Activated T-cell treated with anti-CD3 and anti-CD28 coated beads for 1 hour (primary cell): ENCODE results near the gene SH3PXD2A.
"Not testable (repeated sequence)": the region's sequence is repeated elsewhere in the genome, so short reads cannot be mapped to it uniquely, and the experiment has no call there.

Experiments used
- DNase-seq: peaks from one replicate; pipeline ENCODE4 v3.0.0-alpha.2; 2020; ENCODE audit warnings: low read depth

Gene SH3PXD2A

GRCh38 chr10:103791858-103792257 is 63.5 kb downstream of the SH3PXD2A start:
- DNase-seq = no peak

- DNase-seq = no peak
Measured at GRCh38 chr10:103791291-103791690, 64.1 kb downstream of the SH3PXD2A start.

DNA sequence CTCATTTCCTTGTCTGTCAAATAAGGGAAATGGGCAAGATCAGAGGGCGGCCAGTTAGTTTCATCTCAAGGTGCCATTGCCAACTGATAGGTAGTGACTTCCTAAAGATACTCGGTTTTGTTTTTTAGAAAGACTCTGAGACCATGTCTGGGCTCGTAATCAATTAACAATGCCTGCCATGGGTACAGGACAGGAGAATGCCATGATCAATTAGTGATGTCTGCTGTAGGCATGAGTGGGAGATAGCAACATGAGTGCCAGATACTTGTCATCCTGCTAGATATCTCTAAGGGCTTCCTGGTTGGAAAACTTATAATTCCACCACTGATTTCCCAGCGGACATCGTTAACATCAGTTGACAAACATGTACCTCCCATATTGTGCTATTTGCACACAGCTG is 64.8 kb downstream of the SH3PXD2A start:
- no peak for DNase-seq

GRCh38 chr10:103789771-103790201 is 65.6 kb downstream of the SH3PXD2A start:
- DNase-seq = no peak

- no peak for DNase-seq
Measured at GRCh38 chr10:103789161-103789560, 66.2 kb downstream of the SH3PXD2A start.

GRCh38 chr10:103787331-103787730 is 68.0 kb downstream of the SH3PXD2A start:
- DNase-seq = no peak

DNA sequence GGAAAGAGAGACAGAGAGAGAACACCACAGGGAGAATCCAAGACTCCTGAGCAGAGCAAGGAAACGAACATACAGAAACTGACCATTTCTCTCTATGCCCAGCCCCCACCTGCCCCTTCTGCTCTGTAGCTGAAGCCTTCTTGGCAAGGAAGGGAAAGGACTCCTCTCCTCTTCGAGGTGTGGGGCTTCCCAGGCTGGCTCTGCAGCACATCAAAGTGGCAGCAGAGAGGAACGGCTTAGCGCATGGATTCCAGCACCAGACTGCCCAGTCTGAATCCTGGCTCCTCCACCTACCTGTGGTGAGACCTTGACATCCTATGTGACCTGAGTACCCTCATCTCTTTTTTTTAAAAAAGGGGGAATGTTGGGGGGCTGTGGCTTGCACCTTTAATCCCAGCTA is 69.4 kb downstream of the SH3PXD2A start:
- DNase-seq = no peak

- DNase-seq = no peak
Measured at GRCh38 chr10:103784723-103785418, 70.5 kb downstream of the SH3PXD2A start.

DNA sequence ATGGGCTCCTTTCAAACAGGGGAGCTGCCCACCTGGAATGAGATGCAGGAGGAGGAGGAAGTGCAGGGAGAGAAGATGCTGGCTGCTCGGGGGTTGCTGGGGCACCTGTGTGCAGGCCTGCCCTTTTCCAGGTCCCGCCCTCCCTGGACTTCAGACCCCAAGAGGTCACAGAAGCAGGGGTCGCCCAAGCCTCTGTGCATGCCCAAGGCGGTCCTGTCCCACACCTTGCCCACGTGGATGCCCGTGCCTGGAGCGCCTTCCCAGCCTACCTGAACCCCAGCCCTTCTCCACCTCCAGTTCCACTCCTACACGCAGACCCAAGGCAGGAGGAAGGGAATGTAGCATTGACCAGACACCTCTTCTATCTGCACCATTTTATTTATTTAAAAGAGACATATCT is 71.3 kb downstream of the SH3PXD2A start:
- DNase-seq = no peak

DNA sequence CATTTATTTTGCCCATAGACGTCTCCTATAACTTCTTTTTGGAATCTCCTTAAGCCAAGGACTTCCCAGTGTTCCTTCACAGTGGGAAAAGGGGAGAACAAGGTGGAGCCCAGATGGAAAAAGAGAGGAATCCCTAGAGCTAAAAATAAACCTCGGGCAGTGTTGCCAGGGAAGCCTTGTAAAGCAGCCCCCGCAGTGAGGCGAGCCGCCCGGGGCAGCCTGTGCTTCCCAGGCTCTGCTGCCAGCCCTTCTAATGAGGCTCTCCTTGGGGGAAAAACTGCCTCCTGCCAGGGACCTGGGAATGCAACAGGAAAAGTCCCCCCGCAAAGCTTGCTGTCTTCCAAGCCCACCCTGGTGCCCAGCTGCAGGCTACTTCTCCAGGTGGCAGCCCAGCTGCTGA is 71.7 kb downstream of the SH3PXD2A start:
- DNase-seq = no peak

DNA sequence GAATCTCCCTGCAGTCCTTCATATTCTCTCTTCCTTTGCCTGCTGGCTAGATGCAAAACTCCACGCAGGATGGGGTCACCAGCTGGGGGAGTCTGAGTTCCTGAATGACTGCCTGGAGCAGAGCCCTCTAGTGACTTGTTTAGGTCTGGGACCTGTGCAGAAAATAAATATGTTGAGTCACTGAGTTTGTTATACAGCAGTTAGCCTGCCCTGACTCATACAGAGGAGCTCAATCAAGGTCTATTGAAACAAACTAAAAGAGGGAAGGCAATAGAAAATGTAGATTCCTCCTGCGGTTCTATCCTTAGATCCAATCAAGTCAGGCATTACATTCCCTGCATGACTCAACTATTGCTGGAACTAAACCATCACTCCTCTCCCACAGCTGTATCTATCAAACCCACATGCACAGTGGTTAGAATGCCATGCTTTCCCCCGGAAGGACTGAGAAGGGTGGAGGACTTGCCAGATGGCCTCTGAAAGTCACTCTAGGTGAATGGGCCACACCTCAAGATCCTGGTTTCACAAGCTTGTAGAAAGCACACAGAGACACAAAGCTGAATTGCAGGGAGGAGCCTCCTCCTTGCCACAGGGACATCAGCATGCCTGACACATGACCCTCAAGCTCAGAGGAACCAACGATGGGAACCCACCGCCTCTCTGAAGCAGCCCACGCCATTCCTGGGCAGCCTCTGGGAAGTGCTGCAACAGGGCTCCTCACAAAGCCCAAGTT is 73.9 kb downstream of the SH3PXD2A start:
- no peak for DNase-seq

- DNase-seq = no peak
Measured at GRCh38 chr10:103780242-103781149, 74.9 kb downstream of the SH3PXD2A start.

DNA sequence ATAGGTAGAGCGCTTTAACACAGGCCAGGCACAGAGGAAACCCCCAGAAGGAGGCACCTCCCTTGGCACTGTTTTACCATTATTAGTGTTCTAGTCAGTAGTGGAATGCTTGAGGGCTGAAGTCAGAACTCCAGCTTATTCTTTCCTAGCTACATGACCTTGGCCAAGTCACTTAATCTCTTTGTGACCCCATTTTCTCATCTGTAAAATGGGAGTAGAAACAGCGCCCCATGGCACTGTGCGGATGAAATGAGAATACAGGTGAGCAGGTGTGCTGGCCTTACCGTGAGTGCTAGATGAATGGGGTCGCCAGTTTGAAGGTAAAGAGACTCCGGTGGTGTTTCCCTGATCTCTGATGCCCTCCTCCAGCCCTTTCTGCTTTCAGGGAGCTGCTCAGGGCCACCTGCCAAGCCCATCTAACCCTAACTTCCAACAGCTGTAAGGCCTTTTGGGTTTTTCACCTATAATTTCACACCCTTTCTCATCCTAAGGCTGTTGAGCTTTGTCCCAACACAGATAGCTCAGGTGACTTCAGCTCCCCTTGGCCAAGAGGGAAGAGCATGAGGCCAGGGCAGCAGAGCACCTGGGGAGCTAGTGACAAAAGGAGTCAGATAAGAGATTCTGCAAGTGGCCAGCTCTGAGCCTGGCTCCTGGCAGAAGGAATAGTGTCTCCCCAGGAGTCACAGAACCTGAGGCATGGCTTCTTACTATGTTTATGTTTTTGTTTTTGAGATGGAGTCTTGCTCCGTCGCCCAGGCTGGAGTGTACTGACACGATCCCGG is 76.8 kb downstream of the SH3PXD2A start:
- no peak for DNase-seq

GRCh38 chr10:103776878-103777591 is 78.3 kb downstream of the SH3PXD2A start:
- DNase-seq = no peak

GRCh38 chr10:103775776-103776175 is 79.6 kb downstream of the SH3PXD2A start:
- no peak for DNase-seq

- not testable (repeated sequence) for DNase-seq
Measured at GRCh38 chr10:103772846-103773245, 82.5 kb downstream of the SH3PXD2A start.

GRCh38 chr10:103772096-103772845 is 83.1 kb downstream of the SH3PXD2A start:
- DNase-seq = peak; percentile 47

DNA sequence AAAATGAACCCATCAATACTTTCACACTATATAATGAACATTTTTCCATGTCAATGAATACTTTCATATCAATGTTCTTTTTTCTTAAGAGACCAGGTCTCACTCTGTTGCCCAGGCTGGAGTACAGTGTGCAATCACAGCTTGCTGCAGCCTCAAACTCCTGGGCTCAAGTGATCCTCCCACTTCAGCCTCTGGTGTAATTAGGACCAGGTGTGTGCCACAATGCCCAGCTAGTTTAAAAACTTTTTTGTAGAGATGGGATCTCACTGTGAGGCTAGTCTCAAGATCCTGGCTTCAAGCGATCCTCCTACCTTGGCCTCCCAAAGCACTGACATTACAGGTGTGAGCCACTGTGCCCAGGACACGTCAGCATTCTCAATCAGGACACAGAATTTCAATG is 85.2 kb downstream of the SH3PXD2A start:
- no peak for DNase-seq

DNA sequence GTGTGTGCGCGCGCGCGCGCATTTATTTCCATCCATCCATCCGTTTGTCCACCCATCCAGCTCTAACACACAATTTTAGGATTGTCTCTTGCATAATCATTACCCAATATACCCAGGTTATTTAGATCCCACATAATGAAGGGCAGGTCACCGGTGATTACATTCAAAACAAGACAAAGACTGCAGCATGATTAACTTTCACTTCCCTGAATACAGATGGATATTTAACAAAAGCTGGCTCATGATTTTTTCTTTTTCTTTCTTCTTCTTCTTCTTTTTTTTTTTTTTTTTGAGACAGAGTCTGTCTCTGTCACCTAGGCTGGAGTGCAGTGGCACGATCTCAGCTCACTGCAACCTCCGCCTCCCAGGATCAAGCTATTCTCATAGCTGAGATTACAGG is 86.2 kb downstream of the SH3PXD2A start:
- DNase-seq = no peak

- no peak for DNase-seq
Measured at GRCh38 chr10:103768345-103768744, 87.0 kb downstream of the SH3PXD2A start.
